SKM-1 (cell line): ENCODE results near the gene VENTX.

Experiments used
- DNase-seq: peaks from one replicate; lab custom pipeline; 2025; ENCODE audit not compliant: unreplicated experiment; lab: John Stamatoyannopoulos, UW

The VENTX gene, protein sequence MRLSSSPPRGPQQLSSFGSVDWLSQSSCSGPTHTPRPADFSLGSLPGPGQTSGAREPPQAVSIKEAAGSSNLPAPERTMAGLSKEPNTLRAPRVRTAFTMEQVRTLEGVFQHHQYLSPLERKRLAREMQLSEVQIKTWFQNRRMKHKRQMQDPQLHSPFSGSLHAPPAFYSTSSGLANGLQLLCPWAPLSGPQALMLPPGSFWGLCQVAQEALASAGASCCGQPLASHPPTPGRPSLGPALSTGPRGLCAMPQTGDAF

DNA sequence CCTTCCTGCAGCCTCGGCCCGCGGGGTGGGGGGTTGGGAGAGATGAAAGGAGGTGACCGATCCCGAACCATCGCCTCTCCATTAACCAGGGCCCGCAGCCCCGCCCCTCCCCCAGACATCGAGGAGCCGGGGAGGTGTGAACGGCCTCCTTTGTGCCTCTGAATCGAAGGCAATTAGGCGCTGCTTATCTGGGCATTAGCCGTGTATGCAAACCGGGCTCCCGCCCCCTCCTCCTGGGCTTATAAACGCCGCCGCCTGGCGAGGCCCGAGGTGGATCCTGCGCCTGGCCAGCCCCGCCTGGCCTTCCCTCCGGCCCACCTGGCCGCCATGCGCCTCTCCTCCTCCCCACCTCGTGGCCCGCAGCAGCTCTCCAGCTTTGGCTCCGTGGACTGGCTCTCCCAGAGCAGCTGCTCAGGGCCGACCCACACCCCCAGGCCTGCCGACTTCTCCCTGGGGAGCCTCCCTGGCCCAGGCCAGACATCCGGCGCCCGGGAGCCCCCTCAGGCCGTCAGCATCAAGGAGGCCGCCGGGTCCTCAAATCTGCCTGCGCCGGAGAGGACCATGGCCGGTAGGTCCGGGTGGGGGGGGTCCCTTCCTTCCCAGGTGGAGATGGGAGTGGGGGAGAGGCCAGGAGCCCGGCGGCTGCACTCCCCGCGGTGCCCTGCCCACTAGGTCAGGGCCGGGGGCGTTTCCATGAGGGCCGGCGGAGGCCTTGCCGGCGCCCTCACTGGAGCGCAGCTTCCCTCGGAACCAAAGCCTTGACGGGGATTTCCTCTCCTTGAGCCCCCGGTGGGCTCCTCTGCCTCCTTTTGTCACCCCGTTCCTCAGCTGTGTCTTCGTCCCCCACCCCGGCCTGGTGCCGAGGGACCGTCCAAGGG, at the start of gene VENTX:
Gene VENTX (plus strand): TSS at position 268 of the 878 bp plus-strand sequence. CDS start 60 bp downstream, at position 328.
- DNase-seq, result no peak

DNA sequence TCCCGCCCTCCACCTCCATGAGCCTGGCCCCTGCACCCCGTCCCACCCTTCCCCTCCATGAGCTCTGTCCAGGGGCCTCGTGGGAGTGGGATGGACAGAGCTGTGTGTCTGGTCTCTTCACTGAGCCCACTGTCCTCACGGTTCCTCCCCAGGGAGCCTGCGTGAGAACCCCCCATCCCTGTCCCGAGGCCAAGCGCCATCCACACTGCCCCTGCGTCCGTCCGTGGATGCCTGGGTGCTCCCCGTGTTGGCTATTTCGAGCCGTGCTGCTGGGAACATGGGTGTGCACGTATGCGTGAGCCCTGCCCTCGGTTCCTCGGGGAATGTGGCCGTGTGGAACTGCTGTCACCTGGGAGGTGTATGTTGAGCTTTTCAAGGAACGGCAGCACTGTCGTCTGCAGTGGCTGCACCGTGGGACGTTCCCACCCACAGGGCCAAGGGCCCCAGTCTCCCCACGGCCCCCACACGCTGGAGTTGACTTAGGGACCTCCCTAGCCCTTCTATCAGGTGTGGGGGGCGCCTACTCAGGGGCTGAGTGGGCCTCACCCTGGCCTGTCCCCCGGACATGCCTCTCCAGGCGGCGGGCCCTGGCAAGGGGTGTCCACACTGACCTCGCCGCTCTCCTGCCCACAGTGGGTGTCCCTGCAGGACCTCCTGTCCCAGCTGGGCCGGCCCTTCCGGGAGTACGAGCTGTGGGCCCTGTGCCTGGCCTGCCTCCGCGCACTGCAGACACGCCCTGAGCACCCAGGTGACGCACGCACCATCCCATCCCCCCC, 49.6 kb upstream of the VENTX start:
- DNase-seq, result no peak

DNA sequence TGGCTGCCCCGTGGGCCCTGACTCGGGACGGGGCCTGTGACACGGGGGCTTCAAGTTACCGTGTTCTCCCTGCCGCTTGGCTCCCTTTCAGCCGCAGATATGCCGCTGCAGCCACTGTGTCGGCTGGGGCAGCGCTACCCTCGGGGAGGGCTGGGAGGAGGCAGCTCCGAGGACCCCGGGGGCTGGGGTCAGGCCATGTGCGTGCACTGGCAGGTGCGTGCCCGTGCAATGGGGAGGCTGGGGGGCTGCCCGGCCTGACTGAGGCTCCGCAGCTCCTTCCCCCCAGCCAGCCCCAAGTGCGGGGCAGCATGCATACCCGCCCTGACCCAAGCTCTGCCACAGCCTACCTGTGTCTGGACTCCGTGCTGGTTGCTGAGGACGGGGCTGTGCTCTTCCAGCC, 48.4 kb upstream of the VENTX start:
- no peak for DNase-seq

DNA sequence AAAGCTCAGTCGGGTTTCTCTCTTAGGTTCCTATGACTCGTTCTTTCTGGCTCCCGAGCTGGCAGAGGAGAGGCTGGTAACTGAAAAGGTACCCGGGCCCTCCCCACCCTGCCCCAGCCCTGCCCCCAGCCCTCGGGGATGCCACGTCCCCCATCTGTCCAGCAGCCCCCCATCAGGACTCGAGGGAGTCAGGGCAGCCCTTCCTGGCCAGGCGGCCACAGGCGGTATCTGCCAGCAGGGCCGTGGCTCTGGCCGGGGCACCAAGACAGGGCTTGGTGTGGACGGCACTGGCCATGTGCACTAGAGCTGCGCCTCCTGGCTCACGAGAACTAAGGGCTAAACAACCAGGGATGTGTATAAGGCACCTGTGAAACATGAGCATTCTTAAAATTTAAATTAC, 47.9 kb upstream of the VENTX start:
- DNase-seq, result no peak

DNA sequence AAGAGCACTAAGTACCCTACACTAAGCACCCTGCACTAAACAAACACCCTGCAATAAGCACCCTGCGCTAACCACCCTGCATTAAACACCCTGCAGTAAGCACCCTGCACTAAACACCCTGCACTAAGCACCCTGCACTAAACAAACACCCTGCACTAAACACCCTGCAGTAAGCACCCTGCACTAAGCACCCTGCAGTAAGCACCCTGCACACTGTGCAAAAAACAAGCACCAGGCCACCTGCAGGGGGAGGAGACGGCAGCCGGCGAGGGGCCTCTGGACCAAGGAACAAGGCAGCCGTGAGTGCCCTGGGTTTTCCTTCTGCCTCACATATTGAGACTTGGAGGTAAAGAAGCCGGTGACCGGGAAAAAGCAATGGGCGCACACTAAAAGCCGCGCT, 47.4 kb upstream of the VENTX start:
- DNase-seq, result no peak

DNA sequence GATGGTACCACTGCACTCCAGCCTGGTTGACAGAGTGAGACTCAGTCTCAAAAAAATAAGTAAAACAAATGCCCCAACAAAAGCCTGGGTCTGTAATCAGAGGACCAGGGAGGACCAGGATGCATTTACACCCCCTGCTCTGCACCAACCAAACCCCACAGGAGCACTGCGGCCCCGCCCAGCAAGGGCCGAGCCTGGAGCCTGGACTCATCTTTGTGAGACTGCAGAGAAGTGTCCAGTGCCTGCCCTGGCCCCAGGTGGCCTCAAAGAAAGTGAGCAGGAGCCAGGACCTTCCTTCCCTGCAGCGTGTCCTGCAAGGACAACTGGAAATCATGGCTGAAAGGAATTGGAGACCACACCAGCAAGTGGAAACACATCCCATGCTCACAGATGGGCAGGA, 46.0 kb upstream of the VENTX start:
- DNase-seq, result no peak

DNA sequence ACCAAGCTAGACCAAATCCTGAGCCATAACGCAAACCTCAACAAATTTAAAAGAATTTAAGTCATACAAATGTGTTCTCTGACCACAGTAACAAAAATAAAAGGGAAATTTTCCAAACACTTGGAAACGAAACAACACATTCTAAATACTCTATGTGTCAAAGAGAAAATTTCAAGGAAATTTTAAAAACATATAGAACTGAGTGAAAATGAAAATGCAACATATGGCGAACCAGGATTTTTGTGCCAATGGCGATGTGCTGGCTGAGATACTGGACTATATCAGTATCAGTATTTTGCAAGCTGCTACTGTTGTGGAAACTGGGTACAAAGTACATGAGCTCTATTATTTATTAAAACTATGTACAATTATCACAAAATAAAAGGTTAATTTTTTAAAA, 43.5 kb upstream of the VENTX start:
- no peak for DNase-seq

DNA sequence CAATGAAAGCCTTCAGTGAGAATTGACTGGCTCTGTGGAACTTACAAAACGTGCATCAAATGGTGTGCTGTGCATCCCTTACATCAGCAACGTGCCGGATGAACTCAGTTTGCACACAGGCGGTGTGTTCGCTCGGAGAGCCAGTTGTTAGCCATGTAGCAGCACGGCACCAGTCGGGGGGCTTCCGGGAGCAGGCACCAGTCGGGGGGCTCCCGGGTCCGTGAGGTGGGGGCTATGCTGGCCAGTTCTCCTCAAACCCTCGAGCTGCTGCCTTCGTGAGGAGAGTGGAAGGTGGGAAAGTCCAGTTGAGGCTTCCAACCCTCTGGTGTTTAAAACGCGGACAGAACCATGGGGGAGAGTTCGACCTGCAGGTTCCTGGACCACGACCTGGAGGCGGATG, 42.6 kb upstream of the VENTX start:
- no peak for DNase-seq

DNA sequence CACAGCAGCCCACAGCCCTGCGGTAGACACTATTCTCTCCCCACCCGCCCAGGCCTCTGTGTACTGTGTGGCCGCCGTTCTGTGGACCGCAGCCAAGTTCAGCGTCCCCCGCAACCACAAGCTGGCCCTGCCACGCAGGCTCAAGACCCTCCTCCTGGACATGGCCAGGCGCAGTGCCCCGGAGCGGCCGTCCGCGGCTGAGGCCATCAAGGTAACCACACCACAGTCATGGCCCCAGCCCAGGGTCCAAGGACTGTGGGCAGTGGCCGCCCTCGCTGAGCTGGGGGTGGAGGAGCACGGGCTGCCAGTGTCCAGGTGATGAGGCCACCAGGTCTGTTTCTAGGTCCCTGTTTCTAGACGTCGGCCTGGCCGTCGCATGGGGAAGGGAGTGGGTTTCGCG, 42.0 kb upstream of the VENTX start:
- no peak for DNase-seq

DNA sequence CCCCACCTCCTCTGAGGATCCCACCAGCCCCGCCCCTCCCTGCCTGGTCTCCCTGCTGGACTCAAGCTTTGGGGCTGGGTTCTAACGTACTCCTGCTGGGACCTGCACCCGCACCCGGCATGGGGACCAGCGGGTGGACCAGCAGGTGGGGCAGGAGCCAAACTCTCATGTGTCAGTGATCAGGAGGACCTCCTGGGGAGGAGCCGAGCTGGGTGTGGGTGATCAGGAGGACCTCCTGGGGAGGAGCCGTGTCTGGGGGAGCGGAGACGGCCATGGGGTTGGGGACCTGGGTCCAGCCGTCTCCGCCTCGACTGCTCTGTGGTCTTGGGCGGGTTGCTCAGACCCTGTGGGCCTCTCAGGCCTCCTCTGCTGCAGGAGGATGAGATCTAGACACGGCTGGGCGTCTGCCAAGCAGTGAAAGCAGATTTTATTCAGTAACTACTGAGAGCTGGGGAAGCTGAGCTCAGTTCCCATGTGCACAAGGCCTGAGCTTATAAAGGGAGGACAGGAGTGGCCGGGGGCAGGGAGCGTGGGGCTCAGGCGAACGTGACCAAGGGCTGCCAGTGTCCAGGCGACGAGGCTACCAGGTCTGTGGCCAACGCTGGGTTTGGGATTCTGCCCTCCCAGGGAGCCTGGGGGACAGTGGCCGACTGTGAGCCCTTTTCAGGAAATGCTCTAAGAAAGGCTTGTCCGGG, 41.3 kb upstream of the VENTX start:
- DNase-seq, result no peak

DNA sequence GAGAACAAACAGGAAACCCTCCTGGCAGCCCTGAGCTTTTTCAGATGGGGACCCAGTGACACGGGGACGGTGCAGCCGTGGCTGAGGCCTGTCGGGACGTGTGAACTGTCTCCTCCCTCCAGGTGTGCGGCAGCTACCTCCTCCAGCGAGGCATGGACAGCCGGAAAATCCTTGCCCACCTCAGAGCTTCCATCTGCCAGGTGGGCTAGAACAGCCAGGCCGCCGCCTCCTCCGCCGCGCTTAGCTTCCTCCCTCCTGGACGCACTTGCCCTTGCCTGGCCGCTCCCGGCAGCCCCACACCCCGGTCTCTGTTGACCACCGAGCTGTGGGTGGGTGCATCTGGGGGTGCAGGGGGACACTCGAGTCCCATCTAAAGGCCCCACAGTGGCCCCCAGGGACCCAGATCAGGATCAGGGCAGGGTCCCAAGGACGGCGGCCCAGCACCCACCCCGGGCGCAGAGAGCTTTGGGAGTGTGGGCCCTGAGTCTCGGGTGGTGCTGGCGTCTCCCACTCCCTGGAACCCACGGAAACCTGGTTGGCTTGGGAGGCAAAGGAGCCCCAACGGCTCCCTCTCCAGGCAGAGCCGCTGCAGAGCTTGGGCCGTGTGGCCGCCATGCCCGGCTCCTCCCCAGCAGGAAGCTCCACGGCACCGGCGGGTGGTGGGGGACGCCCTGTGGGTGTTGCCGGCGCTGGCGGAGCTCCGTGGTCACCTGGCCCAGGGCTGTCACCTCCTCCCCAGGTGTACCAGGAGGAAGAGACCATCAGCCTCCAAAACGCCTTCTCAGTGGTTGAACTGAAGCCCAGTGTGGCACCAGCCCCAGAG, 40.5 kb upstream of the VENTX start:
- no peak for DNase-seq

DNA sequence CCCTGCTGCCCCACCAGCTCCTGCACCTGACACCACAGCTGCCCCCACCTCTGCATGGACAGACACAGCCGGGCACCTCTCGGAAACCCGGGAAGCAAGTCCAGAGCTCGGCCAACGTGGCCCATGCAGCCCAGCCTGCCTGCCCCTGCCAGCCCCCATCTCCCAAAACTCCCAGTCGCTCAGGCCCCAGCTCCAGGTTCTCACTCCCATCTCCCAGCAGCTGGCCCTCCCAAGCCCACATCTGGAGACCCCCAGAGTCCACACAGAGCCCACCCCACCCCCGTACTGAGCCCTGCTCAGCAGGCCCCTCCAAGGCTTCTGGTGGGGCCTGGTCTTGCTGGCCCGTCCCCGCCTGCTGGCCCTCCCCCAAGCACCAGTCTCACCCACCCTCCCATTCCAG, 39.9 kb upstream of the VENTX start:
- DNase-seq, result no peak

DNA sequence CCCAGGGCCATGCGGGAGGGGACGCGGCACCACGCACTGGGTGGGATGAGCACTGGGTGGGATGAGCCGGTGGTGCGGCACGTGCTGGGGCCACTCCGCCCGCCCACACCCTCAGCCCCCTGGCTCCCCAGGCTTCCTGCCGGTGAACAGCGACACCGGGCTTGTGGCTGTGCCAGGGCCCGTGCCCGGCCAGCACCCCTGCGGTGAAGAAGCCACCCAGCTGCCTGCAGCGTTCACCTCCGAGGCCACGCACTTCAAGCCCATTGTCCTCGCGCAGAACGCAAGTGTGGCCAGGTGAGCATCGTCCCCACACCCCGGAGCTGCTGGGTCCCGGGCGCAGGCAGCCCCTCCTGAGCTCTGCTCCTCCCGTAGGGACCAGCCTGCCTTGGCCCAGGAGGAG, 39.4 kb upstream of the VENTX start:
- no peak for DNase-seq

DNA sequence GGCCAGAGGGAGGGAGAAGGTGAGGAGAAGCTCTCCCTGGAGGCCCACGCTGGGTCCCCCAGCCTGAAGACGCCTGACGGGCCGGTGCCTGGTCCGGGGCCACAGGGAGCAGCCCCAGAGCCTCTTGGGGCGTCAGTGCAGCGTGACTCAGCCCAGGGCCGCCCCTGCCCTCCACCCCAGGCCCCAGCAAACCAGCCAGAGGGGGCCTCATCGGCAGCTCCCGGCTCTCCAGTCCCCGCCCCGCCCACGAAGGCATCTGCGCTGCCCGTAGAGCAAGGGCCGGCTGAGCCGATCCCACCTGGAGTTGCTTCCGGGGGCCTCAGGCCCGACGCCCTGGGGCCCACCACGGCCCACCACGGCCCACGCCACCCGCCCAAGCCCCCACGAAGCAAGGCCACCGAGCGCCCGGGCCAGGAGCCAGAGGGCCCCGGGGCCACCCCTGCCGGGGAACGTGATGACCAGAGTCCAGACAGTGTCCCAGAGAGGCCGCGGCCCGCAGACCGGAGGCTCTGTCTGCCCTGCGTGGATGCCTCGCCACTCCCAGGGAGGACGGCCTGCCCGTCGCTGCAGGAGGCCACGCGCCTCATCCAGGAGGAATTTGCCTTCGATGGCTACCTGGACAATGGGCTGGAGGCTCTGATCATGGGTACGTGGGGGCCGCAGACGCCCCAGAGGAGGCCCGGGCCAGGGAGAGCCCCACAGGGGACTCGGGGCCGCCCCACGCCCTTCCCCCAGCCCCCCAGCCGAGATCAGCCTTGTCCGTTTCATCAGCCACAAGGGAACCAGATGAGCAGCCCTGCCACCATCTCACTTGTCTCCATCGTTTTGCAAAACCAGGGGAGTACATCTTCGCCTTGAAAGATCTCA, 38.8 kb upstream of the VENTX start:
- no peak for DNase-seq

DNA sequence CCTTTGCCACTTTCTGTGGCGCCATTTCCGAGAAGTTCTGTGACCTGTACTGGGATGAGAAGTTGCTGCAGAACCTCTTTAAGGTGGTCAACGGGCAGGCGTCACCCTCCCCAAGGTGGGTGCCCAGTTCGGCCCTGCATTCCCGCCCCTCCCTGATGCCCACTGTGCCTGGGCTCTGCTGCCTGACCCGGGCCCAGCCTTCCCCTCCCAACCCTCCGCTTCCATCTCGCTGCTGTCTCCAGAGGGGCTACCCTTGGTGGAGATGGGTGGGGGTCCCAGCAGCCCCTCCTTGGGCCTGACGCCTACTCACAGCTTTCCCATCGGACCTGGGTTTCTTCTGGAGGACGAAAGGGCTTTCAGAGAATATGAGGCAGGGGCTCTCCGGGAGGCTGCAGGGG, 38.2 kb upstream of the VENTX start:
- no peak for DNase-seq

DNA sequence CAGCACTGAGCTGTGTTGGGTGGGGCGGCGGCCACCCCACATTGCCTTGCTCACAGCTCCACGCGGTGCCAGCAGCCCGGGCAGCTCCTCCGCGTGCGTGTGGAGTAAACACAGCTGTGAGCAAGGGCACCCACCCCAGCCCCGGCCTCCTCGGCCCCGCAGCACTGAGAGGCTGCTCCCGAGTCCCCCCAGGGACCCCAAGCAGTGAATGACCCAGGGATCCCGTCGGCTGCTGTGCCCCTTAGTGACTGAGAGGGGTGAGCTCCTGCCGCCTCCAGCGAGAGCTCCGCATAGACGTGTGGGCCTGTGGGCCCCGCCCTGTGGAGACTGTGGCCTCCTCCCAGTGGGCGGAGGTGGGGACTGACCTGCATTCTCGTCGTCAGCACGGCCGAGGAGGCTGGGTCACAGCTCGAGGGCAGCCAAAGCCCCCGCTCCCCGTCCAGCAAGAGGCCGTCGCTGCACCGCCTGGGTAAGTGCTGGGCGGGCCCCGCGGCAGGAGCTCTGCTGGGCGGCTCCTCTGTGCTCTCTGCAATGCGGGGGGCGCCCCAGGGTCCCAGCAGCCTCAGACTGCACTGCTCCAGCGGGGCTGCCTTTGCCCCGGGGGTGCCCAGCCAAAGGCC, 37.6 kb upstream of the VENTX start:
- DNase-seq, result no peak

DNA sequence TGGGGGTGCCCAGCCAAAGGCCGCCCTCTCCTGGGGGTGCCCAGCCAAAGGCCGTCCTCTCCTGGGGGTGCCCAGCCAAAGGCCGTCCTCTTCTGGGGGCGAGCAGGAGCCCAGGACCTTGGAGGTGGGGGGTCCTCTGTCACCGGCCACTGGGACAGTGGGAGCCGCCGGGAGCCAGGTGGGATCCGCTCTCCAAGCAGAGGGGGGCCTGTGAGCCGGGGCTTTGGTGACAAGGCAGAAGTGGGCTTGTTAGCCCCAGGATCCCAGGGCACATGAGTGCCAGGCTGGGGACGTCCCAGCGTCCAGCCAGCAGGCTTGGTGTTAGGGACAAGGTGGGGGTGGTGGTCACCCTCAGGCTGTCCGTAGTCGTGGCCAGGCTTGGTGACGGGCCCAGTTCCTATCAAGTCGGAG, 37.0 kb upstream of the VENTX start:
- DNase-seq, result no peak

DNA sequence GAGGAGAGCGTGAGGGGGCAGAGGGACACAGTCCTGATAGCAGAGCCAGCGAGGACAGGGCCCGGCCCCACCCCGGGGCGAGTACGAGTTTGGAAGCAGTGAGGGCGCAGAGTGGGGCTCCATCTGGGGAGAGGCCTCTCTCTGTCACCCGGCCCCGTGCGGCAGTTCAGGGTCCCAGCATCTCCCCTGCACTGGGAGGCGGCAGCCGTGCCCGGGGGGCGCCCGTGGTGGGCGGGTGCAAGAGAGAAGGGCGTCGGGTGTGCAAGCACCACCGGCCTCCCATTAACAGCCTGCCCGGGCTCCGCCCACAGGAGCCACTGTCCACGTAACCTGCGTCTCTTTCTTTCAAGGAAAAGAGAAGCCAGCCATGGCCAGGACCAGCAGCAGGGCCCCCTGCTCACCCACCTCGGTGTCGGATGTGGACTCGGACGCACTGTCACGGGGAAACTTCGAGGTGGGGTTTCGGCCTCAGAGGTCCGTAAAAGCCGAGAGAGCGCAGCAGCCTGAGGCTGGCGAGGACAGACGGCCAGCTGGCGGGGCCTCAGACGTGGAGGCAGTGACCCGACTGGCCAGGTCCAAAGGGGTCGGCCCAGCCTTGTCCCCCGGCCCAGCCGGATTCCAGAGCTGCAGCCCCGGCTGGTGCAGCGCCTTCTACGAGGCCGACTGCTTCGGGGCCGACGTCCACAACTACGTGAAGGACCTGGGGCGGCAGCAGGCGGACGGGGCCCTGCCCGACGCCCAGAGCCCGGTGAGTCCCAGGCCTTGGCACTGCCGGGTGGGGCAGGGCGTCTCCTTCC, 36.3 kb upstream of the VENTX start:
- DNase-seq, result no peak
